K562 (cell line): ENCODE results near the gene LMNA. TPM values are rescaled to one million over a fixed set of nuclear protein-coding genes. Genes with fewer than 3 reads are reported as not detected.

Experiments
- KDM1A ChIP-seq, 2 experiments: fragments of 450-650 bp; IDR thresholded peaks; 2 replicates each; pipeline ENCODE4 v1.6.1; 2016; ENCODE audit warnings: mild to moderate bottlenecking in 2 of 2
- MECOM ChIP-seq: fragments of 250-450 bp; sonication (Bioruptor Pico); IDR thresholded peaks from 2 replicates; pipeline ENCODE4 v1.8.0; 2022; ENCODE audit warnings: inconsistent platforms
- PKNOX1 ChIP-seq: fragments of 450-650 bp; IDR thresholded peaks from 2 replicates; pipeline ENCODE4 v1.6.1; 2016
- RERE ChIP-seq: sonication (generic); formaldehyde crosslinking; IDR thresholded peaks from 2 replicates; pipeline ENCODE4 v1.8.0; 2023; ENCODE audit warnings: missing genetic modification reagents, mild to moderate bottlenecking, borderline replicate concordance
- SMAD4 ChIP-seq: fragments of 250-450 bp; sonication (Bioruptor Pico); conservative IDR thresholded peaks from 2 replicates; pipeline ENCODE4 v1.8.0; 2021; ENCODE audit warnings: inconsistent platforms, mild to moderate bottlenecking, moderate library complexity
- polyA plus RNA-seq, 8 experiments: library from polyadenylated mRNA; depleted of rRNA in 4 of 8; stranded (reverse) in 5 of 8; unstranded in 3 of 8; fragments of >200 nt; fragmentation: Nextera tagmentation in 2 of 8; fragmentation: Illumina TruSeq in 1 of 8; extraction: Ambion mirVana in 2 of 8; extraction: Trizol in 1 of 8; gene quantifications; 2 replicates each; pipeline versions ENCODE4 v1.2.1 to v1.2.3, GENCODE V29; 2011 to 2014; ENCODE audit warnings: inconsistent platforms in 1 of 8, missing spikeins in 1 of 8
- total RNA-seq, 7 experiments: library from RNA; depleted of rRNA in 6 of 7; stranded (reverse); fragments of >200 nt in 6 of 7; fragmentation: Illumina TruSeq in 2 of 7; extraction: Trizol in 2 of 7; gene quantifications; 2 replicates each; pipeline versions ENCODE4 v1.2.1 to v1.2.3, GENCODE V29; 2011 to 2021; ENCODE audit warnings: low replicate concordance in 1 of 7

The LMNA gene
- total and polyA plus RNA-seq, 9 of the 15 experiments (the other 6 are each of a cell fraction or from before 2014, with no cell fraction given): 1.00 to 347 (median 88.2) TPM

GRCh38 chr1:156164125-156164831, 49.8 kb downstream of the LMNA start (continued):
- TF ChIP-seq RERE (CRISPR knock-in tag) (no peak), PKNOX1 (peak; percentile 49), MECOM (no peak), SMAD4 (CRISPR knock-in tag) (no peak), KDM1A (IDR thresholded peaks at IDR 0.05) (0 out of 4 replicates have a peak, but pooled peaks of 1 of the 2 experiments have one; percentile 14)
